Glomerular visceral epithelial cell (primary cell): ENCODE results near the gene COL6A2.
"Not testable (repeated sequence)": the region's sequence is repeated elsewhere in the genome, so short reads cannot be mapped to it uniquely, and the experiment has no call there.

ENCODE experiments used
- DNase-seq: peaks from one replicate; pipeline ENCODE4 v3.0.0-alpha.2; 2016; ENCODE audit errors: extremely low spot score

The COL6A2 gene

GRCh38 chr21:46078978-46079351 is 18.9 kb upstream of the COL6A2 start:
- DNase-seq, result no peak

GRCh38 chr21:46079352-46080170 is 18.4 kb upstream of the COL6A2 start:
- DNase-seq, result no peak

GRCh38 chr21:46080171-46081021 is 17.5 kb upstream of the COL6A2 start:
- no peak for DNase-seq

GRCh38 chr21:46081022-46081861 is 16.7 kb upstream of the COL6A2 start:
- no peak for DNase-seq

GRCh38 chr21:46081862-46082712 is 15.8 kb upstream of the COL6A2 start:
- no peak for DNase-seq

GRCh38 chr21:46082713-46082962 is 15.3 kb upstream of the COL6A2 start:
- no peak for DNase-seq

- DNase-seq, result no peak
Observed at GRCh38 chr21:46082963-46083790, 14.7 kb upstream of the COL6A2 start.

- no peak for DNase-seq
Observed at GRCh38 chr21:46083791-46084561, 13.9 kb upstream of the COL6A2 start.

GRCh38 chr21:46084709-46085108 is 13.2 kb upstream of the COL6A2 start:
- DNase-seq, result no peak

GRCh38 chr21:46085259-46085658 is 12.7 kb upstream of the COL6A2 start:
- not testable (repeated sequence) for DNase-seq

- DNase-seq, result no peak
Observed at GRCh38 chr21:46087641-46088040, 10.3 kb upstream of the COL6A2 start.

- DNase-seq, result no peak
Observed at GRCh38 chr21:46088189-46088588, 9.7 kb upstream of the COL6A2 start.

GRCh38 chr21:46089285-46089684 is 8.6 kb upstream of the COL6A2 start:
- DNase-seq, result no peak

GRCh38 chr21:46091118-46091517 is 6.8 kb upstream of the COL6A2 start:
- no peak for DNase-seq

- DNase-seq, result no peak
Observed at GRCh38 chr21:46091631-46092025, 6.3 kb upstream of the COL6A2 start.

- DNase-seq, result no peak
Observed at GRCh38 chr21:46092026-46092764, 5.7 kb upstream of the COL6A2 start.

GRCh38 chr21:46092811-46093667 is 4.9 kb upstream of the COL6A2 start:
- DNase-seq, result no peak
